PC-9 (cell line): ENCODE measurements around the gene OSBPL8.

Experiments
- CTCF ChIP-seq: fragments of 200-600 bp; sonication (generic); conservative IDR thresholded peaks from 2 replicates; pipeline ENCODE4 v1.6.1; 2017; ENCODE audit warnings: mixed run types, antibody characterized with exemption, mild to moderate bottlenecking, moderate library complexity
- EZH2 ChIP-seq: fragments of 200-600 bp; sonication (generic); IDR thresholded peaks from 2 replicates; pipeline ENCODE4 v1.8.0; 2017; ENCODE audit warnings: antibody characterized with exemption, low read depth

- TF ChIP-seq EZH2, result no peak
- no peak for TF ChIP-seq CTCF
Measured at GRCh38 chr12:76428117-76428516, 131.5 kb downstream of the OSBPL8 start.
